Measurements from ENCODE around the gene COL27A1.

COL27A1 gene

DNA sequence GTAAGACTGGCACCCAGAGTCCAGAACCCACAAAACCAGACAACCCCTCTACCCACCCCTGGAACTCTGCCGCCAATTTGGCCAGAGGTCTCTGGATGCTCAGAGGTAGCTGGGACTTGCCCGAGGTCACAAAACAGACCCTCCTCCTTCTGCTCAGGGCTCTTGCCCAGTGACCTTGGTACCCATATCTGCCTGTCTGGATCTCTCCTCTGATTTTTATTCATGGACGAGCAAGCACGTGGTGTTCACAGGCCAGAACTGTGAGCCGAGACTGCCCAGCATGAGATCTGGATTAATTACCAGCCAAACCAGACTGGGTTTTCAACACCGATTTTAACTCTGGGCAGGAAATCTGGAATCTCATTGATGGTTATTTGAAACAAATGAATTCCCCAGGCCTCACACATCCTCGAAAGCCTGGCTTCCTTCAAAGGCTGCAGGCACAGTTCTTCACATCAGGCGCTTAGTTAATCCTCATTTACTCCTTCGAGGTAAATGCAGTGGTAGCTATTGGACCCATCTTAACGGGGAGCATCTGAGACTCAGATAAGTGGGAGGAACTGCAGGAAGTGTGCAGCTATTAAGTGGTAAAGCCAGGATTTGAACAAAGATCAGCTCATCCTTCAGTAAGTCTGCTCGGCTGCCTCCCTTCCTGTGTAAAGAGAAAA, 21.4 kb downstream of the COL27A1 start:
- TF ChIP-seq OSR1 (CRISPR knock-in tag; IDR thresholded peaks at IDR 0.05), result no peak
- no peak for TF ChIP-seq ZC3H10 (CRISPR knock-in tag; IDR thresholded peaks at IDR 0.05)
- no peak for TF ChIP-seq SNAI2 (CRISPR knock-in tag; IDR thresholded peaks at IDR 0.05)
- no peak for TF ChIP-seq GLIS3 (CRISPR knock-in tag; IDR thresholded peaks at IDR 0.05)
- TF ChIP-seq ZNF70 (CRISPR knock-in tag; IDR thresholded peaks at IDR 0.05), result no peak
- TF ChIP-seq ZFP30 (CRISPR knock-in tag; IDR thresholded peaks at IDR 0.05), result no peak
- TF ChIP-seq PPARA (CRISPR knock-in tag; IDR thresholded peaks at IDR 0.05; ENCODE audit: borderline replicate concordance), result no peak
- no peak for TF ChIP-seq CSDC2 (CRISPR knock-in tag; IDR thresholded peaks at IDR 0.05)
- no peak for TF ChIP-seq BACH2 (CRISPR knock-in tag; IDR thresholded peaks at IDR 0.05; ENCODE audit: borderline replicate concordance)
- TF ChIP-seq TCF4 (CRISPR knock-in tag; IDR thresholded peaks at IDR 0.05; ENCODE audit: borderline replicate concordance), result no peak
- no peak for TF ChIP-seq ESRRG (CRISPR knock-in tag; IDR thresholded peaks at IDR 0.05)
- no peak for TF ChIP-seq TOX (CRISPR knock-in tag; IDR thresholded peaks at IDR 0.05; ENCODE audit: borderline replicate concordance)
- TF ChIP-seq ZNF8 (CRISPR knock-in tag; IDR thresholded peaks at IDR 0.05), result no peak
- peak; percentile 1; the same call in 1 of the 3 replicates for ATAC-seq

DNA sequence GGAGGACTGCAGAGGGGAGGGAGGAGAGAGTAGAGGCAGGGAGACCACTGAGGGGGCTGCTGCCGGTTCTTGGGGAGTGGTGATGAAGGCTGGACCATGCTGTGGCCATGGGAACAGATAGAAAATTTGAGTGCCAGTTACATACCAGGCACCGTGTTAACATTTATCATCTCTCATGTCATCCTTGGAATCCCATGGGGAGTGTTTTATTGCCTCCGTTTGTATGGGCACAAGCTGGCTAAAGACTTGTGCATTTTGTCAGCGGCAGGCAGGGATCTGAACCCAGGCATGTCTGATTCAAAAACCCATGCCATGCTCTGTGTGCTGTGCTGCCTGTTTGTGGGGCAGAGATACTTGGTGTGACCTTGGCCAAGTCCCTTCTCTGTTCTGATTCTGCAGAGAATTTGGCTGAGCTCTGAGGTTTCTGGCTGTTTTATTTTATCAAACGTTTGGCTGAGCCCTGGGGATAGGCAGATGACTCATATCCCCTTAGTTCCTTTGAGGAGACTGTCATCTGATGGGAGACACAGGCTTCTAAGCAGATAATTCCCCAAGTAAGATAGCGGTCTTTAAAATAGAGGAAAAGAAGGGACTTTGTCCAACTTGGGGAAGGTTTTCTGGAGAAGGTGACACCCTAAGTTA, 22.2 kb downstream of the COL27A1 start:
- ATAC-seq, result peak; percentile 56
- TF ChIP-seq ZFP30 (CRISPR knock-in tag; IDR thresholded peaks at IDR 0.05), result no peak
- TF ChIP-seq GLIS3 (CRISPR knock-in tag; IDR thresholded peaks at IDR 0.05), result no peak
- TF ChIP-seq ZFP3 (CRISPR knock-in tag; IDR thresholded peaks at IDR 0.05), result no peak
- no peak for TF ChIP-seq TSHZ2 (CRISPR knock-in tag; IDR thresholded peaks at IDR 0.05)
- TF ChIP-seq ZNF565 (CRISPR knock-in tag; conservative IDR thresholded peaks at IDR 0.05; ENCODE audit: low read depth), result no peak
- no peak for TF ChIP-seq ISL1 (CRISPR knock-in tag; IDR thresholded peaks at IDR 0.05)
- TF ChIP-seq ARNTL (CRISPR knock-in tag; IDR thresholded peaks at IDR 0.05; ENCODE audit: borderline replicate concordance, low read depth), result no peak
- TF ChIP-seq ZNF70 (CRISPR knock-in tag; IDR thresholded peaks at IDR 0.05), result no peak
- TF ChIP-seq TOX (CRISPR knock-in tag; IDR thresholded peaks at IDR 0.05; ENCODE audit: borderline replicate concordance), result no peak

- no peak for ATAC-seq
- TF ChIP-seq ISL1 (CRISPR knock-in tag; IDR thresholded peaks at IDR 0.05) (no peak), OSR1 (CRISPR knock-in tag; IDR thresholded peaks at IDR 0.05) (no peak), BACH2 (CRISPR knock-in tag; IDR thresholded peaks at IDR 0.05; ENCODE audit: borderline replicate concordance) (no peak), SNAI2 (CRISPR knock-in tag; IDR thresholded peaks at IDR 0.05) (no peak), ZFP30 (CRISPR knock-in tag; IDR thresholded peaks at IDR 0.05) (no peak), TCF4 (CRISPR knock-in tag; IDR thresholded peaks at IDR 0.05; ENCODE audit: borderline replicate concordance) (no peak), ESRRG (CRISPR knock-in tag; IDR thresholded peaks at IDR 0.05) (no peak), TSHZ2 (CRISPR knock-in tag; IDR thresholded peaks at IDR 0.05) (no peak), ZNF70 (CRISPR knock-in tag; IDR thresholded peaks at IDR 0.05) (no peak), TOX (CRISPR knock-in tag; IDR thresholded peaks at IDR 0.05; ENCODE audit: borderline replicate concordance) (no peak), CSDC2 (CRISPR knock-in tag; IDR thresholded peaks at IDR 0.05) (no peak), ZNF565 (CRISPR knock-in tag; conservative IDR thresholded peaks at IDR 0.05; ENCODE audit: low read depth) (no peak), CSRNP3 (CRISPR knock-in tag; IDR thresholded peaks at IDR 0.05) (no peak), ZFP3 (CRISPR knock-in tag; IDR thresholded peaks at IDR 0.05) (no peak), ZNF8 (CRISPR knock-in tag; IDR thresholded peaks at IDR 0.05) (no peak), ZC3H10 (CRISPR knock-in tag; IDR thresholded peaks at IDR 0.05) (no peak)
- TF ChIP-seq, protein P1, sequence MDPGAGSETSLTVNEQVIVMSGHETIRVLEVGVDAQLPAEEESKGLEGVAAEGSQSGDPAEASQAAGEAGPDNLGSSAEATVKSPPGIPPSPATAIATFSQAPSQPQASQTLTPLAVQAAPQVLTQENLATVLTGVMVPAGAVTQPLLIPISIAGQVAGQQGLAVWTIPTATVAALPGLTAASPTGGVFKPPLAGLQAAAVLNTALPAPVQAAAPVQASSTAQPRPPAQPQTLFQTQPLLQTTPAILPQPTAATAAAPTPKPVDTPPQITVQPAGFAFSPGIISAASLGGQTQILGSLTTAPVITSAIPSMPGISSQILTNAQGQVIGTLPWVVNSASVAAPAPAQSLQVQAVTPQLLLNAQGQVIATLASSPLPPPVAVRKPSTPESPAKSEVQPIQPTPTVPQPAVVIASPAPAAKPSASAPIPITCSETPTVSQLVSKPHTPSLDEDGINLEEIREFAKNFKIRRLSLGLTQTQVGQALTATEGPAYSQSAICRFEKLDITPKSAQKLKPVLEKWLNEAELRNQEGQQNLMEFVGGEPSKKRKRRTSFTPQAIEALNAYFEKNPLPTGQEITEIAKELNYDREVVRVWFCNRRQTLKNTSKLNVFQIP (CRISPR knock-in tag; IDR thresholded peaks at IDR 0.05; ENCODE audit: borderline replicate concordance, low read depth), result no peak
Observed at GRCh38 chr9:114178076-114178475, 22.7 kb downstream of the COL27A1 start.
